ENCODE results near the gene KCTD20. TPM values are rescaled to one million over a fixed set of nuclear protein-coding genes. Genes with fewer than 3 reads are reported as not detected.

Gene KCTD20
- total RNA-seq, 1 donor from 2014 or later, result 48.8 TPM

DNA sequence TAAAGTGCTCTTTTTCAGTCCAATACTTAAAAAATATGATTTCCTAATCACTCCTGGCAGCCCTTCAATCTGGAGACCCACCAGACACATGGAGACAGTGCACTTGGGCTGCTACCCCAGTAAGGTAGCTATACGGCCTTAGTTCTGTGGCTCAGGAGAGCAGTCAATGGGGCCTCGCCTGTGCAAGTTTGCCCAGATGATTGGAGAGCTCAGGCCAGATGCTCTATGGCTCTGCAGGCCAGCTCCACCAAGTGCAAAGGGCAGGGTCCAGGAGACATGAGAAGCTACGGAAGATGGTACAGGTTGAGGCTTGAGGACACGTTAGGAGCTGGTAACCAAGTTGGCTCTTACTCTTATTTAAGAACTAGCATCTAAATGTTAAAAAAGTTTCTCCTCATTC lies 73.8 kb downstream of the KCTD20 start:
- no peak for DNase-seq (ENCODE audit: low read depth)
- no peak overlapping the region for H3K4me3 ChIP-seq (ENCODE audit: low read depth, low read length)
- TF ChIP-seq, protein P1, sequence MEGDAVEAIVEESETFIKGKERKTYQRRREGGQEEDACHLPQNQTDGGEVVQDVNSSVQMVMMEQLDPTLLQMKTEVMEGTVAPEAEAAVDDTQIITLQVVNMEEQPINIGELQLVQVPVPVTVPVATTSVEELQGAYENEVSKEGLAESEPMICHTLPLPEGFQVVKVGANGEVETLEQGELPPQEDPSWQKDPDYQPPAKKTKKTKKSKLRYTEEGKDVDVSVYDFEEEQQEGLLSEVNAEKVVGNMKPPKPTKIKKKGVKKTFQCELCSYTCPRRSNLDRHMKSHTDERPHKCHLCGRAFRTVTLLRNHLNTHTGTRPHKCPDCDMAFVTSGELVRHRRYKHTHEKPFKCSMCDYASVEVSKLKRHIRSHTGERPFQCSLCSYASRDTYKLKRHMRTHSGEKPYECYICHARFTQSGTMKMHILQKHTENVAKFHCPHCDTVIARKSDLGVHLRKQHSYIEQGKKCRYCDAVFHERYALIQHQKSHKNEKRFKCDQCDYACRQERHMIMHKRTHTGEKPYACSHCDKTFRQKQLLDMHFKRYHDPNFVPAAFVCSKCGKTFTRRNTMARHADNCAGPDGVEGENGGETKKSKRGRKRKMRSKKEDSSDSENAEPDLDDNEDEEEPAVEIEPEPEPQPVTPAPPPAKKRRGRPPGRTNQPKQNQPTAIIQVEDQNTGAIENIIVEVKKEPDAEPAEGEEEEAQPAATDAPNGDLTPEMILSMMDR (conservative IDR thresholded peaks at IDR 0.05; ENCODE audit: low read depth, low read length), result no peak

DNA sequence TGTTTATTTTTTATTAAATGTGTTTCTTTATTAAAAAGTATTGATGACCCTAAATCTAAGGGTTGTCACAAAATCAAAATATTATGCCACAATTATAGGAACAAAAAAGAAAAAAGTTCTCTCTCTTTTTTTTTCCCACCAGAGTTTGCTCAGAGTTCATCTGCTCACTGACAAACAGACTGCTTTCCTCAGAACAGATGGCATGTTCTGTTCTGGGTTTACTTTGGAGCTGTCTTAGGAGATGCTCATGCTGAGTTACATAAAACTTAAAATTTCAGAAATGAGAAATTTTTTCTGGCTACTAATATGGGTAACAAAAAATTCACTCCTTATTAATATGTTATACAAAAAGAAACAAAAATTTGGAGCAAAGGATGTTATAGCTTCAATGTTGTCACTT lies 74.2 kb downstream of the KCTD20 start:
- H3K4me3 ChIP-seq (ENCODE audit: low read depth, low read length), result no peak overlapping the region
- no peak for DNase-seq (ENCODE audit: low read depth)
- TF ChIP-seq, protein P1 (conservative IDR thresholded peaks at IDR 0.05; ENCODE audit: low read depth, low read length), result no peak

GRCh38 chr6:36517408-36517807 lies 74.6 kb downstream of the KCTD20 start:
- TF ChIP-seq, protein P1 (conservative IDR thresholded peaks at IDR 0.05; ENCODE audit: low read depth, low read length), result no peak
- no peak overlapping the region for H3K4me3 ChIP-seq (ENCODE audit: low read depth, low read length)
- no peak for DNase-seq (ENCODE audit: low read depth)

- no peak for DNase-seq (ENCODE audit: low read depth)
- H3K4me3 ChIP-seq (ENCODE audit: low read depth, low read length), result no peak overlapping the region
- TF ChIP-seq, protein P1 (conservative IDR thresholded peaks at IDR 0.05; ENCODE audit: low read depth, low read length), result no peak
Observed at GRCh38 chr6:36519352-36519751, 76.6 kb downstream of the KCTD20 start.

DNA sequence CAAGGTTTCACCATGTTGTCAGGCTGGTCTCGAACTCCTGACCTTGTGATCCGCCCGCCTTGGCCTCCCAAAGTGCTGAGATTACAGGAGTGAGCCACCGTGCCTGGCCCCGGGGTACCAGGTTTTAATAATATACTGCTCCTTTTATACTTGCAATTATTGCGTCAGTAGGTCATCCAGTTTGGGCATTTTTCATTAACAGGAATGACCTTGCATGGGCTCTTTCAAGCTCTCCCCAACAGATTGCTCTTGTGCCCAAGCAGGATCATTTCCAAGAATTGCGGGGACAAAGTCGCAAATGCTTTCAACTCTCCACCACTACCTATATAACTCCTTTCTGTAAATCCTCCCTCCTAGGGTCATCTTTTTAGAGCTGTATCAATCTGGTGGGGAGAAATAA lies 80.7 kb downstream of the KCTD20 start:
- no peak overlapping the region for H3K4me3 ChIP-seq (ENCODE audit: low read depth, low read length)
- TF ChIP-seq, protein P1 (conservative IDR thresholded peaks at IDR 0.05; ENCODE audit: low read depth, low read length), result no peak
- no peak for DNase-seq (ENCODE audit: low read depth)

DNA sequence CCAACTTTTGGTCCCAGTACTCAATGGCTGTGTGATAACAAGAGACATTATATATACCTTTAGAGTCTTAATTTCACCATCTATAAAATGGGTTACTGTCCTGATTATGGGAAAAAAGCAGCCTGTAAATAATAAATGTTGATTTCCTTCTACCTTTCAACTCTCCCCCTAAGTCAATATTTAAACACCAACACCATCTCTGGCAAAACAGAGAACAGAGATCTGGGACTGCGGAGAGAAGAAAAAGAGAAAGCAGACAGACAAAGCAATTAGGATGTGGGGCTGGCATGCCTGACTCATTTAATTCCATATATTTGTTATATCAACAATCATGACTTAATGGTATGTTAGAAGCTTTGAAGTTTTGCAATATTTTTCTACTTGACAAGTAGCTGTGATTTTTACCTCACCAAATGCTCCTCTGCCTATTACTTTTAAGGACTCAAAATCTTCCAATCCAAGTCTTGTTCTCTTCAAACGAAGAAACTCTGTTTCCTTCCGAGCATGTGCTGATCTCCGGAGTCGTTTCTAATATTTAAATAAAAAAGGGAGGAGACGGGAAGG lies 81.2 kb downstream of the KCTD20 start:
- no peak for DNase-seq (ENCODE audit: low read depth)
- H3K4me3 ChIP-seq (ENCODE audit: low read depth, low read length), result no peak overlapping the region
- TF ChIP-seq, protein P1 (conservative IDR thresholded peaks at IDR 0.05; ENCODE audit: low read depth, low read length), result no peak

- TF ChIP-seq, protein P1 (conservative IDR thresholded peaks at IDR 0.05; ENCODE audit: low read depth, low read length), result no peak
Observed at GRCh38 chr6:36524871-36525270, 82.1 kb downstream of the KCTD20 start.

More at GRCh38 chr6:36524871-36525270, 82.1 kb downstream of the KCTD20 start:
- no peak overlapping the region for H3K4me3 ChIP-seq (ENCODE audit: low read depth, low read length)
- DNase-seq (ENCODE audit: low read depth), result no peak
